ENCODE results near the gene CLK2. TPM values are rescaled to one million over a fixed set of nuclear protein-coding genes. Genes with fewer than 3 reads are reported as not detected.
A peak's percentile ranks its signal among the peaks of the same experiment; 100 is the strongest.

Gene CLK2
- total RNA-seq, 2 donors from 2014 or later = 31.2 to 32.3 TPM

- DNase-seq (ENCODE audit: low spot score) = peak; percentile 99
- intact Hi-C loops (cut with DNase I) = loop anchor here (5.0 kb wide), 1 partner anchor 45 kb away; the partner anchor contains the start of gene RUSC1 (in 2 of the 2)
These were observed 4.0 kb upstream of the CLK2 start, which contains the start of gene HCN3 for GRCh38 chr1:155277070-155277901. Gene HCN3 (plus strand): TSS chr1:155277463. CDS start chr1:155277591, 128 bp downstream.

DNA sequence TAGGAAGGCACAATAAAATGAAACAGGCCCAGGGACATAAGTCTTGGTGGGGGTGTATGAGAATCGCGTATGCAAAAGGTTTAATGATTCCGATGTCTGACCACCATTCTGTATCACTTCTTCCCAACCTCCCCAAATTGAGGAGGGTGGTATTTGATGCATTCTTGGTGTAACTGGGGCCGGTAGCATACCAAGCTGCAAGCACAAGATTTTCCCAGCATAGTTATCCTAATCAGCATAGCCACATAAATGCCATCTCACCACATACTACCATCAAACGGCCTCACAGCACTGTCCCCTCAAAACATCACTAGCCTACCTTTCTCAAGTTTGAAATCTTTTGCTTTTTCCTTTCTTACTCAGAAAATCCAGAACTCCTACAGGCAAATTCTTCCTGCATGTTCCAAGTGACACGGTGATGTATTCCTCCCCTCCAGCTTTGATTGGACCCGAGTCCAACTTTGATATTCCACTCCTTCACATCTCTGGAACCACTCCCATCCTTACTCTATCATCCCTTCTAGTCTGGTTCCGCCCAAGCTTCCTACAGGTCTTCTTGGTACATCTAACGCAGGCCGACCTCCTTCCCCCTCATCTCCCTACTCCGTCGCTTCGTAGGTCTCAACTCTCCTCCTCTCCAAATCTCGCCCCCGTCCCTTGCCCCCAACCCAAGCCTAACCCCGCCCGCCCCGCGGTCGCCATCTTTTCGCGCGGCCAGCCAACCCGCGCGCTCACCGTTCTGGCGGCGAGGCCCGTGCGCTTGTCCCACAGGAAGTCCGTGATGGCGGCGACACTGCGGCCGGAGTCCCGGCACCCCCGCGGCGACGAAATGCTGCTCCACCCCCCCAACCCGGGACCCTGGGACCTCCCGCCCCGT, 600 bp downstream of the CLK2 start:
- DNase-seq (ENCODE audit: low spot score) = peak; percentile 90
- intact Hi-C loops (cut with DNase I) = no loop called here

DNA sequence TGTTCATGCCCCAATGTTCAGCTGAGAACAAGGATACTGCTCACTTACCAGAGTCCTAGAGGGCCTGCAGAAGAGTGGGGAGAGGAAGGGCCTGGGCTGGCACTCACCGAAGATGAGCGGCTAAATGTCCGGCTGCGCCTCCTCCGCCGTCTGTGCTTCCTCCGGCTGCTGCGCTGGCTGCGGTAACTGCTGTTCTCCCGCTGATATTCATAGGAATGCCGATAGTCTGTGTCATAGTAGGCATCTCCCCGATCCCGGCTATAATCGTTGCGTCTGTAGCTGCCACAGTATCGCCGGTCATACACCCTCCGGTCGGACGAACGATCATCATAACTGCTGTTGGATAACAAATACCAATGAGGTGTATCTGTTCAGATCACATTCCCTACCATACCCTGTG, 3.9 kb downstream of the CLK2 start:
- no peak for DNase-seq (ENCODE audit: low spot score)
- intact Hi-C loops (cut with DNase I) = no loop called here

DNA sequence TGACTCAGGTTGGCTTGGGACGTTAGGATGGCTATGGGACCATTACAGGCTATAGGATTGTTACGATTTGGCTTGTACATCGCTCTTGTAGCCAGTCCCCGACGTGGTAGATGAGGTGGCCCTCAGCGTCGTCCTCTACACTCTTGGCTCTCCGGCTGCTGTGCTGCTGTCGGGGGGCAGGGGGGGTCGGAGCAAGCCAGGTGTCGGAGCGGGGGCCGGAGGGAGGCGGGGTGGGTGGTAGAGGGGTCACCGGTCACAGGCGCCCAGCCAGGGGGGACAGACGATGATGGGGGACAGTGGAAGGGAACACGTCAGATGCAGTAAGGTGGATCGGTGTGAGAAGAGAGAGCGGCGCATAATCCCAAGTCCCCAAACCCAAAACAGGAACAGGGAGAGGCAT, 4.7 kb downstream of the CLK2 start:
- intact Hi-C loops (cut with DNase I) = no loop called here
- DNase-seq (ENCODE audit: low spot score) = peak; percentile 72

GRCh38 chr1:155267373-155267772, 5.9 kb downstream of the CLK2 start:
- intact Hi-C loops (cut with DNase I) = no loop called here
- no peak for DNase-seq (ENCODE audit: low spot score)

DNA sequence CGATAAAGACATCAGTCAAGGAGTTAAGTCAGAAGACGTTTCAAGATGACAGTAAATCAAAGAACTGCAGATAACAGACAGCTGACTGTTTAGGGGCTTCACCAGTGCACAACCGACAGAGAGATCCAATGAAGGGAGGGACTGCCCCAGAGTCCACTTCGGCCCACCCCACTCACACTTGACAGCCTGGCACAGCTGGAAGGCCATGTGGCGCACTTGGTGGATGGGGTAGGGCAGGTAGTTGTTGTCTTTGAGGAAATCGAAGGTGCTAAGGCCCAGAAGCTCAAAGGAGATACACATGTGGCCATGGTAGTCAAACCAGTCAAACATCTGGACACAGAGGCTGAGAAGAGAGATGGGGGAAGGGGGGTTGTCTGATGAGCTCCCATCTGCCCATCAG, 6.8 kb downstream of the CLK2 start:
- DNase-seq (ENCODE audit: low spot score) = no peak
- intact Hi-C loops (cut with DNase I) = no loop called here

DNA sequence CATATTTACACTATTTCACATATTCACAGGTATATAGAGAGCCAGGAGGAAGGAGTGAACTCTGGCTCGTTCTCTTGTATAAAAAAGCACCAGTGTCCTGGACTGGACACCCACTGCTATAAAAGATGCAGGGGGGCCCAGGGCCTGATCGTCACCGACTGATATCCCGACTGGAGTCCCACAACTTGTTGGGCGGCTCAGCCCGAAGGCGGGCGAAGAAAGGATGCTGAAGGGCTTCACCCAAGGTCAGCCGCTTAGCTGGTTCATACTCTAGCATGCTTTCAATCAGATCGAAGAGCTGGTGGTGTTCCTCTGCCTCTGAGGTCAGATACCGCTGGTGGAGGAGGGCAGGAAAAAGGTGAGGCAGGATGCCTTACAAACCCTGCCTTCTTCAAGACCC, 10.2 kb downstream of the CLK2 start:
- intact Hi-C loops (cut with DNase I) = no loop called here
- no peak for DNase-seq (ENCODE audit: low spot score)

GRCh38 chr1:155261852-155262673, 11.2 kb downstream of the CLK2 start, which contains the start of gene SCAMP3:
Gene SCAMP3 (minus strand): TSS chr1:155262360. CDS start chr1:155262151, 209 bp downstream.
- DNase-seq (ENCODE audit: low spot score) = peak; percentile 98
- intact Hi-C loops (cut with DNase I) = no loop called here

GRCh38 chr1:155261493-155261851, 11.8 kb downstream of the CLK2 start:
- no peak for DNase-seq (ENCODE audit: low spot score)
- intact Hi-C loops (cut with DNase I) = no loop called here

GRCh38 chr1:155260276-155260675, 13.0 kb downstream of the CLK2 start:
- no peak for DNase-seq (ENCODE audit: low spot score)
- intact Hi-C loops (cut with DNase I) = no loop called here

- intact Hi-C loops (cut with DNase I) = loop anchor here in 1 of 2 donors (2.0 kb wide), 1 partner anchor 19 kb away; no protein-coding TSS in a partner anchor
- DNase-seq (ENCODE audit: low spot score) = no peak
These were observed 17.0 kb downstream of the CLK2 start for GRCh38 chr1:155256058-155256852.

DNA sequence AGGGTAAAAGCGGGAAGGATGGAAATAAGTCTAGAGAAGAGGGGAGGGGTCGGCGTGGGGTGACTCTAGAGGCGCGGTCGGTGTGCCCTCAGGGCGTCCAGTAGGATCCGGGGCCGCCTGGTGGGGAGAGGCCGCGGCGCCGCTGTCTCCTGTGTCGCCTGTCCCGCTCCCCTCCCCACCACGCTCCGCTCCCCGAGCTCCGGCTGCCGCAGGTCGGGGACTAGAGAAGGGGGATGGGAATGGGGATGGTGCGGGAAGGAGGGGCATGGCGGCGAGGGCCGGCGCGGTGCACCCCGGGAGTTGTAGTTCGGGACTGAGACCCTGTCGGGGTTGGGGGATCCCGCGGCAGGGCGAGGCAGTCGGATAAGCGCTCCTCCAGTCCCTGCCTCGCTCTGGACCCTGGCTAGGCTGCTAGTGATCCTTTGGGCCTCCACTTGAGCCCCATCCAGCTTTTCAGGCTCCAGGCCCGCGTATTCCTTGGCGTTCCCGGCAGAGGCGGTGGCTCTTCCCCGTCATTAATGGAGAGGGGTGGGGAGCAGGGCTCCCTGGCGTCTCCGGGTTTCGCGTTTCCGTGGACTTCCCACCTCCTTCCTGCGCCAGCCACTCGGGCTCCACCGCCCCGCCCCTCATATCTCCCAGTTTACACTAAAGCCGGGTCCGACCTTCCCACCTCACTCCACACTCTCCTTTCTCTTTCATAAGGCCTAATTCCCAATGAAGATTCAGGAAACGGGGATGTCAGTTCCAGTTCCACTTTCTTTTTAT, 17.9 kb downstream of the CLK2 start, which contains the start of gene ENTREP3:
Gene ENTREP3 (minus strand): TSS at position 241 of the 765 bp plus-strand sequence. CDS start 606 bp downstream, outside the sequence.
- intact Hi-C loops (cut with DNase I) = loop anchor here in 1 of 2 donors (2.0 kb wide), 1 partner anchor 19 kb away; no protein-coding TSS in a partner anchor
- peak; percentile 96 for DNase-seq (ENCODE audit: low spot score)

GRCh38 chr1:155254714-155255242, 18.5 kb downstream of the CLK2 start:
- peak; percentile 84 for DNase-seq (ENCODE audit: low spot score)
- intact Hi-C loops (cut with DNase I) = loop anchor here in 1 of 2 donors (5.0 kb wide), 1 partner anchor 68 kb away; the partner anchor contains the start of gene RUSC1

- peak; percentile 80 for DNase-seq (ENCODE audit: low spot score)
- intact Hi-C loops (cut with DNase I) = loop anchor here in 1 of 2 donors (5.0 kb wide), 1 partner anchor 68 kb away; the partner anchor contains the start of gene RUSC1
These were observed 19.0 kb downstream of the CLK2 start for GRCh38 chr1:155254228-155254713.

- intact Hi-C loops (cut with DNase I) = loop anchor here (2.0 to 5.0 kb wide), 2 partner anchors 69 to 341 kb away; partner anchors contain the start of gene RUSC1 (in 1 of the 2)
- no peak for DNase-seq (ENCODE audit: low spot score)
These were observed 19.5 kb downstream of the CLK2 start for GRCh38 chr1:155253797-155254196.

DNA sequence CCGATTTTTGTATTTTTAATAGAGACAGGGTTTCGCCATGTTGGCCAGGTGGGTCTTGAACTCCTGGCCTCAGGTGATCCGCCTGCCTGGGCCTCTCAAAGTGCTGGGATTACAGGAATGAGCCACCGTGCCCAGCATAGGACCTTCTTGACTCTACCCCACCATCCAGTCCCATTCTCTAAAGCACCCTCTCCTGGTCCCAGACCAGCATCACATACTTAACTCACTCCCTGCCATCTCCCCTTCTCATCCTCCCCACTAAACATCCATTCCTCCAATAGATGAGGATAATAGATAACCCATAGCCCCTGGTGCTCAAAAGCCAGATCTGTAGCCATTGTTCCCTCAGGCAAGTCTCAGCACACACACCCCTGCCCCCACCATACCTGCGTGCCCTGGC, 20.1 kb downstream of the CLK2 start:
- DNase-seq (ENCODE audit: low spot score) = no peak
- intact Hi-C loops (cut with DNase I) = loop anchor here (2.0 to 5.0 kb wide), 2 partner anchors 69 to 342 kb away; partner anchors contain the start of gene RUSC1 (in 1 of the 2)

Data from posterior vena cava (tissue), 2 donors.